HEK293 (cell line): ENCODE measurements around the gene MLKL.
"Not testable (repeated sequence)": the region's sequence is repeated elsewhere in the genome, so short reads cannot be mapped to it uniquely, and the experiment has no call there.

ENCODE experiments used
- CTCF ChIA-PET: fragments of 350-600 bp; formaldehyde crosslinking; extraction: SDS; loops from one replicate; lab custom pipeline; 2021; ENCODE audit warnings: antibody characterized with exemption; lab: Yijun Ruan, JAX
- POLR2A ChIA-PET: fragments of 300-600 bp; formaldehyde crosslinking; extraction: SDS; loops from one replicate; lab custom pipeline; 2020; ENCODE audit warnings: antibody characterized with exemption, inconsistent platforms; lab: Yijun Ruan, JAX
- H3K27ac ChIP-seq: fragments of 200-500 bp; sonication (Bioruptor generic); 2 replicates; pipeline ENCODE4 v1.5.1; 2014; ENCODE audit warnings: low read depth, low read length, control low read depth, inconsistent platforms; ENCODE audit errors: extremely low read depth
- H3K36me3 ChIP-seq, 2 experiments: fragments of 200-500 bp in 1 of 2; sonication (Bioruptor generic) in 1 of 2; 1 replicate in 1 of 2; 2 replicates in 1 of 2; pipeline ENCODE4 v1.5.1; 2014 to 2017; ENCODE audit warnings: inconsistent platforms in 2 of 2, low read length in 2 of 2; ENCODE audit not compliant: control insufficient read depth in 2 of 2, insufficient read depth in 1 of 2
- H3K4me1 ChIP-seq: fragments of 200-500 bp; sonication (Bioruptor generic); 2 replicates; pipeline ENCODE4 v1.5.1; 2014; ENCODE audit warnings: mild to moderate bottlenecking, low read length, inconsistent platforms; ENCODE audit not compliant: control insufficient read depth, insufficient read depth
- H3K4me3 ChIP-seq: 2 replicates; pipeline ENCODE4 v1.5.1; 2011; ENCODE audit warnings: low read depth, mild to moderate bottlenecking, control low read depth, low read length, moderate library complexity
- H3K9me3 ChIP-seq: fragments of 200-500 bp; sonication (Bioruptor generic); 2 replicates; pipeline ENCODE4 v1.5.1; 2014; ENCODE audit warnings: low read depth, low read length, inconsistent platforms; ENCODE audit not compliant: control insufficient read depth, insufficient read depth
- HOXC10 ChIP-seq: sonication (generic); formaldehyde crosslinking; IDR thresholded peaks from 2 replicates; pipeline ENCODE4 v1.8.1; 2023; ENCODE audit warnings: mild to moderate bottlenecking, missing genetic modification reagents
- KLF16 ChIP-seq: fragments of 450-650 bp; formaldehyde crosslinking; IDR thresholded peaks from 2 replicates; pipeline ENCODE4 v1.5.1; 2017; ENCODE audit warnings: missing biosample characterization, missing genetic modification characterization
- MEIS1 ChIP-seq: sonication (generic); formaldehyde crosslinking; IDR thresholded peaks from 2 replicates; pipeline ENCODE4 v1.8.1; 2022; ENCODE audit warnings: missing genetic modification reagents, mild to moderate bottlenecking, borderline replicate concordance
- PRDM1 ChIP-seq: fragments of 450-650 bp; formaldehyde crosslinking; IDR thresholded peaks from 2 replicates; pipeline ENCODE4; 2016; ENCODE audit warnings: missing biosample characterization, missing genetic modification characterization
- TRIM28 ChIP-seq: IDR thresholded peaks from 2 replicates; pipeline ENCODE4 v1.6.1; 2011; ENCODE audit warnings: low read length, control low read depth, borderline replicate concordance
- ZBTB17 ChIP-seq: fragments of 450-650 bp; formaldehyde crosslinking; IDR thresholded peaks from 2 replicates; pipeline ENCODE4 v1.5.1; 2016; ENCODE audit warnings: missing biosample characterization, missing genetic modification characterization
- ZBTB20 ChIP-seq: fragments of 450-650 bp; formaldehyde crosslinking; IDR thresholded peaks from 2 replicates; pipeline ENCODE4 v1.5.1; 2016; ENCODE audit warnings: missing biosample characterization, missing genetic modification characterization
- ZBTB48 ChIP-seq: fragments of 450-650 bp; formaldehyde crosslinking; IDR thresholded peaks from 2 replicates; pipeline ENCODE4 v1.5.1; 2016; ENCODE audit warnings: missing biosample characterization, missing genetic modification characterization
- ZNF121 ChIP-seq: fragments of 450-650 bp; formaldehyde crosslinking; IDR thresholded peaks from 2 replicates; pipeline ENCODE4 v1.5.1; 2016; ENCODE audit warnings: missing biosample characterization, missing genetic modification characterization
- ZNF132 ChIP-seq: fragments of 450-650 bp; formaldehyde crosslinking; IDR thresholded peaks from 2 replicates; pipeline ENCODE4 v1.5.1; 2017; ENCODE audit warnings: missing biosample characterization, missing genetic modification characterization, borderline replicate concordance
- ZNF138 ChIP-seq: fragments of 450-650 bp; formaldehyde crosslinking; IDR thresholded peaks from 2 replicates; pipeline ENCODE4 v1.5.1; 2016; ENCODE audit warnings: missing biosample characterization, missing genetic modification characterization, borderline replicate concordance
- ZNF211 ChIP-seq: fragments of 450-650 bp; formaldehyde crosslinking; IDR thresholded peaks from 2 replicates; pipeline ENCODE4 v1.5.1; 2016; ENCODE audit warnings: low read depth, missing biosample characterization, missing genetic modification characterization
- ZNF280C ChIP-seq: fragments of 450-650 bp; formaldehyde crosslinking; IDR thresholded peaks from 2 replicates; pipeline ENCODE4 v1.5.1; 2016; ENCODE audit warnings: missing biosample characterization, missing genetic modification characterization
- ZNF335 ChIP-seq: fragments of 450-650 bp; formaldehyde crosslinking; conservative IDR thresholded peaks from 2 replicates; pipeline ENCODE4 v1.5.1; 2016; ENCODE audit warnings: missing biosample characterization, missing genetic modification characterization
- ZNF354C ChIP-seq: fragments of 450-650 bp; formaldehyde crosslinking; IDR thresholded peaks from 2 replicates; pipeline ENCODE4 v1.5.1; 2016; ENCODE audit warnings: missing biosample characterization, missing genetic modification characterization, low read depth, borderline replicate concordance
- ZNF394 ChIP-seq: fragments of 450-650 bp; formaldehyde crosslinking; IDR thresholded peaks from 2 replicates; pipeline ENCODE4 v1.5.1; 2016; ENCODE audit warnings: missing biosample characterization, missing genetic modification characterization, mild to moderate bottlenecking, moderate library complexity, borderline replicate concordance
- ZNF677 ChIP-seq: fragments of 450-650 bp; IDR thresholded peaks from 2 replicates; pipeline ENCODE4 v1.5.0; 2018; ENCODE audit warnings: missing biosample characterization, mild to moderate bottlenecking, missing genetic modification characterization, moderate library complexity
- ZNF830 ChIP-seq: fragments of 450-650 bp; IDR thresholded peaks from 2 replicates; pipeline ENCODE4 v1.5.0; 2018; ENCODE audit warnings: missing biosample characterization, missing genetic modification characterization, low read depth, mild to moderate bottlenecking, moderate library complexity
- ZSCAN30 ChIP-seq: fragments of 450-650 bp; IDR thresholded peaks from 2 replicates; pipeline ENCODE4 v1.5.1; 2018; ENCODE audit warnings: missing biosample characterization, mild to moderate bottlenecking, missing genetic modification characterization, moderate library complexity
- TF ChIP-seq, protein P1 (sequence below): fragments of 450-650 bp; formaldehyde crosslinking; IDR thresholded peaks from 2 replicates; pipeline ENCODE4 v1.5.1; 2016; ENCODE audit warnings: missing biosample characterization, missing genetic modification characterization
- TF ChIP-seq, protein P2 (sequence below): fragments of 450-650 bp; formaldehyde crosslinking; IDR thresholded peaks from 2 replicates; pipeline ENCODE4 v1.5.1; 2017; ENCODE audit warnings: missing biosample characterization, missing genetic modification characterization
- TF ChIP-seq, protein P3 (sequence below): fragments of 450-650 bp; formaldehyde crosslinking; IDR thresholded peaks from 2 replicates; pipeline ENCODE4 v1.5.1; 2017; ENCODE audit warnings: missing biosample characterization, missing genetic modification characterization
- TF ChIP-seq, protein P4 (sequence below): IDR thresholded peaks from 2 replicates; pipeline ENCODE4 v1.6.1; 2011; ENCODE audit warnings: mild to moderate bottlenecking, low read depth, low read length, borderline replicate concordance

MLKL gene

DNA sequence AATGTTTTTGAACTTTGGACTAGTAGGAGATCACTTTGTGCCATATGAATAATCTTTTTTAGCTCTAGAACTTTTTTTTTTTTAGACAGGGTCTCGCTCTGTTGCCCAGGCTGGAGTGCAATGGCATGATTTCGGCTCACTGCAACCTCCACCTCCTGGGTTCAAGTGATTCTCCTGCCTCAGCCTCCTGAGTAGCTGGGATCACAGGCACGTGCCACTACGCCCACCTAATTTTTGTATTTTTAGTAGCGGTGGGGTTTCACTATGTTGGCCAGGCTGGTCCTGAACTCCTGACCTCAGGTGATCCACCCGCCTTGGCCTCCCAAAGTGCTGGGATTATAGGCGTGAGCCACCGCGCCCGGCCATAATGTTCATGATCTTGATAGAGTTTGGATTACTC is 31.8 kb downstream of the MLKL start:
- H3K4me3 ChIP-seq, POLR2A ChIA-PET, H3K4me1 ChIP-seq, H3K9me3 ChIP-seq, H3K27ac ChIP-seq: not testable (repeated sequence)
- peaks cover 16% of the 10 kb centered on the region in 2 experiments; a peak in 2 of 3 replicates for H3K36me3 ChIP-seq
- CTCF ChIA-PET = interaction anchor here (0.6 kb wide), 1 partner anchor 521 kb away, joined by 5 read pairs; no protein-coding TSS in a partner anchor
- peak; percentile 51; the same call in 1 of the 2 replicates for TF ChIP-seq ZNF121 (tag by site-specific recombination)

- Histone ChIP-seq H3K4me1 (no peaks in the 10 kb centered on the region; the same call in 1 of the 2 replicates), H3K27ac (peak overlapping the region; percentile 65), H3K9me3 (no peaks in the 10 kb centered on the region), H3K36me3 (peaks cover 27 to 32% of the 10 kb centered on the region in 2 experiments), H3K4me3 (peak overlapping the region; percentile 22)
- ChIA-PET POLR2A (interaction anchor here (0.6 to 2.3 kb wide), 15 partner anchors 10 to 318 kb away, joined by 3 to 31 read pairs (median 4); partner anchors contain the start of genes FA2H, GLG1, MLKL and WDR59), CTCF (no interaction called here)
- TF ChIP-seq ZNF830 (no peak), ZBTB17 (tag by site-specific recombination) (no peak), ZNF335 (tag by site-specific recombination) (peak; percentile 59), ZNF138 (tag by site-specific recombination) (no peak), ZBTB20 (peak; percentile 99), TRIM28 (no peak), HOXC10 (CRISPR knock-in tag) (no peak), ZNF354C (tag by site-specific recombination) (no peak), KLF16 (no peak), ZBTB48 (tag by site-specific recombination) (0 out of 2 replicates have a peak, but pooled peaks have one; percentile 17), ZNF280C (no peak), ZNF677 (peak; percentile 100)
- TF ChIP-seq, protein P1, sequence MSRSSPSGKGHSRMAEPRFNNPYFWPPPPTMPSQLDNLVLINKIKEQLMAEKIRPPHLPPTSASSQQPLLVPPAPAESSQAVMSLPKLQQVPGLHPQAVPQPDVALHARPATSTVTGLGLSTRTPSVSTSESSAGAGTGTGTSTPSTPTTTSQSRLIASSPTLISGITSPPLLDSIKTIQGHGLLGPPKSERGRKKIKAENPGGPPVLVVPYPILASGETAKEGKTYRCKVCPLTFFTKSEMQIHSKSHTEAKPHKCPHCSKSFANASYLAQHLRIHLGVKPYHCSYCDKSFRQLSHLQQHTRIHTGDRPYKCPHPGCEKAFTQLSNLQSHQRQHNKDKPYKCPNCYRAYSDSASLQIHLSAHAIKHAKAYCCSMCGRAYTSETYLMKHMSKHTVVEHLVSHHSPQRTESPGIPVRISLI = no peak
- TF ChIP-seq, protein P2, sequence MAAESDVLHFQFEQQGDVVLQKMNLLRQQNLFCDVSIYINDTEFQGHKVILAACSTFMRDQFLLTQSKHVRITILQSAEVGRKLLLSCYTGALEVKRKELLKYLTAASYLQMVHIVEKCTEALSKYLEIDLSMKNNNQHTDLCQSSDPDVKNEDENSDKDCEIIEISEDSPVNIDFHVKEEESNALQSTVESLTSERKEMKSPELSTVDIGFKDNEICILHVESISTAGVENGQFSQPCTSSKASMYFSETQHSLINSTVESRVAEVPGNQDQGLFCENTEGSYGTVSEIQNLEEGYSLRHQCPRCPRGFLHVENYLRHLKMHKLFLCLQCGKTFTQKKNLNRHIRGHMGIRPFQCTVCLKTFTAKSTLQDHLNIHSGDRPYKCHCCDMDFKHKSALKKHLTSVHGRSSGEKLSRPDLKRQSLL (tag by site-specific recombination) = no peak
Measured at GRCh38 chr16:74667255-74667700, 33.4 kb downstream of the MLKL start.

DNA sequence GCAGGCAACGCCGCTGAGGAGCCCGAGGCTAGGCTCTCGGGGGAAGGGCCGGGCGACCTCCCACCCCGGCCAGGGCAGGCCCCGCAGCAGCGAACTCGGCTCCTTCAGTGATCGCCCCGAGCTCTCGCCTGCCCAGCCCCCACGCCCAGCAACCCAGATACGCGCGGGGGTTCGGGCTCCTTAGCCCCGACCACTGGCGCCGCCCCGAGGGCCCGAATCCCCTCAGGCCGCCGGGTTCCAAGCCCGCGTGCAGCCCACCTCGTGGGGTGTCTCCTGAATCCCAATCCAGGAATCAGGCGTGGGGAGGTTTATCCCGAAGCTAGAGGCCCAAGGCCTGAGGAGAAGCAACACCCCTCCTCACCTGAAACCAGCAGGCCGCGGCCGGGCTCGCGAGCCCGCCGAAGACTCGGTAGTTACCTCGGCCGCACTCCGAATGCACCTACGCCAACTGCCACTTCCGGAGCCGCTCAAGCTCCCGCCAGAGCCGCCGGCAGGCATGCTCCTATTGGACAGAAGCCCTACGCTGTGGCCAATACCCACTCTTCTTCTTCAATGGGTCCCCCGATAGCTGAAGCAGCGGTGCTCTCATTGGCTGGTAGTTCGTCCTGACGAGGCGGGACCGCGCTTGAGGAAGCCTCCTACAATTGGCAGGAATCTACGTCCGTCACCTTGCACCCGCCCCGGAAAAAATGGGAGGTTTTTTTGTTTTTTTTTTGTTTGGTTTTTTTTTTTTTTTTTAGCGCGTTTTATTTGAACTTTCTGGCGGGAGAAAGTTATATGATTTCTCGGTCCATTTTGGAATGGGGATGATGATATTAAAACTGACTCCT is 34.0 kb downstream of the MLKL start, which contains the start of gene RFWD3:
RFWD3 (minus strand) TSS at position 453 of the 830 bp plus-strand sequence. CDS start 5,428 bp downstream, outside the sequence.
- H3K4me1 ChIP-seq = no peaks in the 10 kb centered on the region; the same call in 1 of the 2 replicates
- TF ChIP-seq, protein P3, sequence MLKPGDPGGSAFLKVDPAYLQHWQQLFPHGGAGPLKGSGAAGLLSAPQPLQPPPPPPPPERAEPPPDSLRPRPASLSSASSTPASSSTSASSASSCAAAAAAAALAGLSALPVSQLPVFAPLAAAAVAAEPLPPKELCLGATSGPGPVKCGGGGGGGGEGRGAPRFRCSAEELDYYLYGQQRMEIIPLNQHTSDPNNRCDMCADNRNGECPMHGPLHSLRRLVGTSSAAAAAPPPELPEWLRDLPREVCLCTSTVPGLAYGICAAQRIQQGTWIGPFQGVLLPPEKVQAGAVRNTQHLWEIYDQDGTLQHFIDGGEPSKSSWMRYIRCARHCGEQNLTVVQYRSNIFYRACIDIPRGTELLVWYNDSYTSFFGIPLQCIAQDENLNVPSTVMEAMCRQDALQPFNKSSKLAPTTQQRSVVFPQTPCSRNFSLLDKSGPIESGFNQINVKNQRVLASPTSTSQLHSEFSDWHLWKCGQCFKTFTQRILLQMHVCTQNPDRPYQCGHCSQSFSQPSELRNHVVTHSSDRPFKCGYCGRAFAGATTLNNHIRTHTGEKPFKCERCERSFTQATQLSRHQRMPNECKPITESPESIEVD (tag by site-specific recombination) = peak; percentile 60
- no peak for TF ChIP-seq ZNF211
- TF ChIP-seq PRDM1 (tag by site-specific recombination) = peak; percentile 87
- peak; percentile 57; the same call in 1 of the 2 replicates for TF ChIP-seq ZSCAN30
- TF ChIP-seq MEIS1 (CRISPR knock-in tag) = no peak
- peak; percentile 31; the same call in 1 of the 2 replicates for TF ChIP-seq ZNF394 (tag by site-specific recombination)
- TF ChIP-seq, protein P4, sequence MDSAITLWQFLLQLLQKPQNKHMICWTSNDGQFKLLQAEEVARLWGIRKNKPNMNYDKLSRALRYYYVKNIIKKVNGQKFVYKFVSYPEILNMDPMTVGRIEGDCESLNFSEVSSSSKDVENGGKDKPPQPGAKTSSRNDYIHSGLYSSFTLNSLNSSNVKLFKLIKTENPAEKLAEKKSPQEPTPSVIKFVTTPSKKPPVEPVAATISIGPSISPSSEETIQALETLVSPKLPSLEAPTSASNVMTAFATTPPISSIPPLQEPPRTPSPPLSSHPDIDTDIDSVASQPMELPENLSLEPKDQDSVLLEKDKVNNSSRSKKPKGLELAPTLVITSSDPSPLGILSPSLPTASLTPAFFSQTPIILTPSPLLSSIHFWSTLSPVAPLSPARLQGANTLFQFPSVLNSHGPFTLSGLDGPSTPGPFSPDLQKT = peak; percentile 90
- no peak for TF ChIP-seq ZNF132 (tag by site-specific recombination)

More for the DNA sequence above, 34.0 kb downstream of the MLKL start, which contains the start of gene RFWD3:
- H3K4me3 ChIP-seq = peak within 1 kb of the TSS; percentile 92
- H3K9me3 ChIP-seq = no peaks in the 10 kb centered on the region
- CTCF ChIA-PET = interaction anchor here (0.6 to 0.8 kb wide), 2 partner anchors 196 to 391 kb away, joined by 3 to 5 read pairs; no protein-coding TSS in a partner anchor
- POLR2A ChIA-PET = interaction anchor here (0.5 to 2.3 kb wide), 18 partner anchors 9 to 318 kb away, joined by 3 to 31 read pairs (median 4); partner anchors contain the start of genes FA2H, GLG1, MLKL and WDR59
- H3K36me3 ChIP-seq = peaks cover 33 to 38% of the 10 kb centered on the region in 2 experiments
- peak within 1 kb of the TSS; percentile 87 for H3K27ac ChIP-seq
